Measurements from ENCODE around the gene GCM1. TPM values are rescaled to one million over a fixed set of nuclear protein-coding genes. Genes with fewer than 3 reads are reported as not detected.
A peak's percentile ranks its signal among the peaks of the same experiment; 100 is the strongest.

The GCM1 gene
- total RNA-seq, 1 donor from 2014 or later, result not detected

DNA sequence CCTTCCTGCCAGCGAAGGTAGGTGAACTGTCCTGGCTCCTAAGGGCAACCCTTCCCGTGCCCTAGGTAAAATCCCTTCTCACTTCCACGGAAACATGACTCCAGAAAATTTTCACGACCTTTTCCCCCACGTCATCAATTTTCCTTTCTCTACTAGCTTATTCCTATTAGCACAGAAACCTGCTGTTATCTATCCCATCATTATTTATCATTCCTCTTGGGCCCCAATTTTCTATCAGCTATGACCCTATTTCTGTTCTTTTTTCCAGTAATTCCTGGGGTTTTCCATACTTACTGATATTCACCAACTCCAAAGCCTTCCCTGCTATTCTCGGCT, 23.8 kb upstream of the GCM1 start:
- H3K27ac ChIP-seq, result no peak overlapping the region
- H3K4me1 ChIP-seq, result no peaks in the 10 kb centered on the region
- no peaks in the 10 kb centered on the region for H3K9me3 ChIP-seq
- no peaks in the 10 kb centered on the region for H3K36me3 ChIP-seq
- ATAC-seq, result no peak
- TF ChIP-seq, protein P1, sequence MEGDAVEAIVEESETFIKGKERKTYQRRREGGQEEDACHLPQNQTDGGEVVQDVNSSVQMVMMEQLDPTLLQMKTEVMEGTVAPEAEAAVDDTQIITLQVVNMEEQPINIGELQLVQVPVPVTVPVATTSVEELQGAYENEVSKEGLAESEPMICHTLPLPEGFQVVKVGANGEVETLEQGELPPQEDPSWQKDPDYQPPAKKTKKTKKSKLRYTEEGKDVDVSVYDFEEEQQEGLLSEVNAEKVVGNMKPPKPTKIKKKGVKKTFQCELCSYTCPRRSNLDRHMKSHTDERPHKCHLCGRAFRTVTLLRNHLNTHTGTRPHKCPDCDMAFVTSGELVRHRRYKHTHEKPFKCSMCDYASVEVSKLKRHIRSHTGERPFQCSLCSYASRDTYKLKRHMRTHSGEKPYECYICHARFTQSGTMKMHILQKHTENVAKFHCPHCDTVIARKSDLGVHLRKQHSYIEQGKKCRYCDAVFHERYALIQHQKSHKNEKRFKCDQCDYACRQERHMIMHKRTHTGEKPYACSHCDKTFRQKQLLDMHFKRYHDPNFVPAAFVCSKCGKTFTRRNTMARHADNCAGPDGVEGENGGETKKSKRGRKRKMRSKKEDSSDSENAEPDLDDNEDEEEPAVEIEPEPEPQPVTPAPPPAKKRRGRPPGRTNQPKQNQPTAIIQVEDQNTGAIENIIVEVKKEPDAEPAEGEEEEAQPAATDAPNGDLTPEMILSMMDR (IDR thresholded peaks at IDR 0.05), result no peak
- no peak for DNase-seq
- no peaks in the 10 kb centered on the region for H3K27me3 ChIP-seq (ENCODE audit: low read depth)
- no peak overlapping the region for H3K4me3 ChIP-seq
- intact Hi-C loops (cut with DNase I), result loop anchor here (5.0 kb wide), 1 partner anchor 310 kb away; no protein-coding TSS in a partner anchor

DNA sequence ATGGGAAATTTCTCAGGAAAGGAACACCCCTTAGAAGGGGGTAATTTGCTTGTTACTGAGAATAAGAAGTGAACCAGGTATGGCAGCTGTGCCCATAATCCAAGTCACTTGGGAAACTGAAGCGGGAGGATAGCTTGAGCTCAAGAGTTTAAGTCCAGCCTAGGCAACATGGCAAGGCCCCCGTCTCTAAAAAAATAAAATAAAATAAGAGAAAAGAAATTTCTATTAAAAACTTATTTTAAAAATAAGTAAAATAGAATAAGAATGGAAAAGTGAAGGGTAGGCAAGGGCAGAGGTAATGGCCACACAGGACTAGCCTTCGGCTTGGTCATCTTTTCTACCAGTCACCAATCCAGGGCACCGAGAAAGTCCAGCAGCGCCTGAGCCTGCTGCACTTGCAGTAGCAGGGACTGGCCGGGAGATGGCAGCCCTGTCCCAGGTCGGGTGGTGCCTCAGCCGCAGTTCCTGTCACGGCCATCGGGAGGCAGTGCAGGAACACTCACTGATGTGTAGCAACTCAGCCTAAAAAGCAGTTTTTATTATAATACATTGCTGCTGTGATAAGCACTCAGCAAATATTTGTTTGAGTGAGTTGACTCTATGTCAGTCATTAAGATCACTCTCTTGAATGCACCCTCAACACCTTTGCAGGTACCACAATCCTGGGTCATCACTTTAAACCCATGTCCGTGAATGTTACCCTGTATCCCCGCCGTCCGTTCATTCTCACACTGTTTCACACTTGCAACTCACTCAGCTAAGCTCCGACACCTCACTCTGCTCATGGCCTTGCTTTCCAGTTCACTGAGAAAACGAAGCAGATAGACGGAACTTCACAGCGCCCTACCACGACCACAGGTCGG, 23.2 kb upstream of the GCM1 start:
- no peaks in the 10 kb centered on the region for H3K4me1 ChIP-seq
- DNase-seq (peak; percentile 93), ATAC-seq (peak; percentile 96 to 99)
- no peaks in the 10 kb centered on the region for H3K27me3 ChIP-seq (ENCODE audit: low read depth)
- no peaks in the 10 kb centered on the region for H3K36me3 ChIP-seq
- intact Hi-C loops (cut with DNase I), result loop anchor here (5.0 kb wide), 1 partner anchor 310 kb away; no protein-coding TSS in a partner anchor
- TF ChIP-seq, protein P1 (IDR thresholded peaks at IDR 0.05), result peak; percentile 100
- no peaks in the 10 kb centered on the region for H3K9me3 ChIP-seq
- H3K27ac ChIP-seq, result no peak overlapping the region
- H3K4me3 ChIP-seq, result no peak overlapping the region

DNA sequence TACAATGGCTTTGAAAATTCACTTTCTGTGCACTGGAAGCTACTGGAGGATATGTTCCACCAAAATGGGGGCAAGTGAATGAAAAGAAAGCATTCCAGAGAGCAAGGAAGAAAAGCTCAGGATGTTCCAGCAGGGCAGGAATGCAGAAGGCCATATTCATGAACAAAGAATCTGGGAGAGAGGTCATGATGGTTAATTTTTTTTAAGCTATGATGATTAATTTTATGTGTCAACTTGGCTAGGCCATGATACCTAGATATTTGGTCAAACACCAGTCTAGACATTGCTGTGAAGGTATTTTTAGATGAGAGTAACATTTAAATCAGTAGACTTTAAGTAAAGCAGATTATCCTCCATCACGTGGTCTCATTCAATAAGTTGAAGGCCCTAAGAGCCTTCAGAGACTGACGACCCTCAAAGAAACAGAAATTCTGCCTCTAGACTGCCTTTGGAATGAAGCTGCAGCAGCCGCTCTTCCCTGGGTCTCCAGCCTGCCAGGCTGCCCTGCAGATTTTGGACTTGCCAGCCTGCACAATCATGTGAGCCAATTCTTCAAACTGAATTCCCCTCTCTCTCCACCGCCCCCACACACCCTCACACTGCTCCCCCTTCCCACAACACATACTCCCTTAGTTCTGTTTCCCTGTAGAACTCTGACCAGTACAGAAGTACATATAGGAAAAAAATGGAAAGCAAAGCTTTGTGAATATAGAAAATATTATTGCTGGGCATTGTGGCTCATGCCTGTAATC, 20.1 kb upstream of the GCM1 start:
- no peaks in the 10 kb centered on the region for H3K36me3 ChIP-seq
- no peaks in the 10 kb centered on the region for H3K4me1 ChIP-seq
- intact Hi-C loops (cut with DNase I), result no loop called here
- no peaks in the 10 kb centered on the region for H3K9me3 ChIP-seq
- no peak for ATAC-seq
- no peak overlapping the region for H3K4me3 ChIP-seq
- TF ChIP-seq, protein P1 (IDR thresholded peaks at IDR 0.05), result no peak
- no peaks in the 10 kb centered on the region for H3K27me3 ChIP-seq (ENCODE audit: low read depth)
- no peak for DNase-seq
- H3K27ac ChIP-seq, result no peak overlapping the region

DNA sequence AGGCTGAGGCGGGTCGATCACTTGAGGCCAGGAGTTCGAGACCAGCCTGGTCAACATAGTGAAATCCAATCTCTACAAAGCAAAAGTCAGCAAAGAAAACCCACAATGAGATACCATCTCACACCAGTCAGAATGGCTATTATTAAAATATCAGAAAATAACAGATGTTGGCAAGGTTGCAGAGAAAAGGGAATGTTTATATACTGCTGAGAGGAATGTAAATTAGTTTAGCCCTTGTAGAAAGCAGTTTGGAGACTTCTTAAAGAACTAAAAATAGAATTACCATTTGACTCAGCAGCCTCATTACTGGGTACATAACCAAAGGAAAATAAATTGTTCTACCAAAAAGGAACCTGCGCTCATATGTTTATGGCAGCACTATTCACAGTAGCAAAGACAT, 16.7 kb upstream of the GCM1 start:
- no peak overlapping the region for H3K27ac ChIP-seq
- H3K4me1 ChIP-seq, result no peaks in the 10 kb centered on the region
- TF ChIP-seq, protein P1 (IDR thresholded peaks at IDR 0.05), result no peak
- no peaks in the 10 kb centered on the region for H3K9me3 ChIP-seq
- no peak overlapping the region for H3K4me3 ChIP-seq
- ATAC-seq, result no peak
- DNase-seq, result no peak
- intact Hi-C loops (cut with DNase I), result no loop called here
- H3K27me3 ChIP-seq (ENCODE audit: low read depth), result no peaks in the 10 kb centered on the region
- no peaks in the 10 kb centered on the region for H3K36me3 ChIP-seq

DNA sequence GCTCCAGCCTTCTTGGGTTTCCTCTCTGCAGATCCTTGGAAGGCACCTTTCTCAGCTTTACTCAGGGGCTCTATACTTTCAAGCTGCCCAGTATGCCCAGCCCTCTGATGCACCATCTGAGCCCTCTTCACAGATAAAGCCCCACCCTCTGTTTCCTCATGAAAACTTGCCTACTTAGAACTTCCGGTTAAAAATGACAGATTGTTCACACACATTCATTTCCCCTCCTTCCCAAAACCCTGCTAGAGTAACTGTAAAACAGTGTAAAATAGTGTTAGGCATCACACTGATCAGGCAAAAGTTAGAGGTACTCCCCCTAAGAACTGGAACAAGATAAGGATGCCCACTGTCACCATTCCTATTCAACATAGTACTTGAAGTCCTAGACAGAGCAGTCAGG, 14.0 kb upstream of the GCM1 start:
- TF ChIP-seq, protein P1 (IDR thresholded peaks at IDR 0.05), result no peak
- DNase-seq (no peak), ATAC-seq (no peak)
- H3K27ac ChIP-seq, result no peak overlapping the region
- H3K27me3 ChIP-seq (ENCODE audit: low read depth), result no peaks in the 10 kb centered on the region
- H3K36me3 ChIP-seq, result no peaks in the 10 kb centered on the region
- H3K4me3 ChIP-seq, result no peak overlapping the region
- intact Hi-C loops (cut with DNase I), result no loop called here
- H3K4me1 ChIP-seq, result no peaks in the 10 kb centered on the region
- H3K9me3 ChIP-seq, result no peaks in the 10 kb centered on the region

Data from lower lobe of right lung (tissue), 2 donors.